Gastroesophageal sphincter (tissue), 4 donors: Measurements from ENCODE around the gene VTA1. TPM values are rescaled to one million over a fixed set of nuclear protein-coding genes. Genes with fewer than 3 reads are reported as not detected.

ENCODE experiments used
- ATAC-seq: fragments of 150-250 bp; one replicate; pipeline ENCODE4 v1.9.1; 2016; ENCODE audit warnings: mild to moderate bottlenecking, moderate library complexity
- H3K27ac ChIP-seq, 4 donors: fragments of 200-600 bp; sonication (generic) in 3 of 4; 1 replicate in 3 of 4; 2 replicates in 1 of 4; pipeline ENCODE4 v1.5.1; 2016 to 2019
- H3K27me3 ChIP-seq: fragments of 200-600 bp; sonication (generic); one replicate; pipeline ENCODE4 v1.5.1; 2019
- H3K36me3 ChIP-seq, 2 donors: fragments of 200-600 bp; sonication (generic); one replicate each; pipeline ENCODE4 v1.5.1; 2019; ENCODE audit warnings: control low read depth in 1 of 2
- H3K4me1 ChIP-seq, 3 donors: fragments of 200-600 bp; sonication (generic); 1 replicate in 2 of 3; 2 replicates in 1 of 3; pipeline ENCODE4 v1.5.1; 2016 to 2019; ENCODE audit warnings: control low read depth in 2 of 3
- H3K4me3 ChIP-seq, 2 donors: fragments of 200-600 bp; sonication (generic); one replicate each; pipeline ENCODE4 v1.5.1; 2019; ENCODE audit warnings: mild to moderate bottlenecking in 1 of 2, moderate library complexity in 1 of 2
- H3K9me3 ChIP-seq, 3 donors: fragments of 200-600 bp; sonication (generic); one replicate each; pipeline ENCODE4 v1.5.1; 2017 to 2019; ENCODE audit warnings: control low read depth in 2 of 3
- EP300 ChIP-seq: sonication (generic); formaldehyde crosslinking; IDR thresholded peaks from one replicate; pipeline ENCODE4 v1.6.1; 2017; ENCODE audit warnings: antibody characterized with exemption, mild to moderate bottlenecking
- POLR2A ChIP-seq, 2 donors: fragments of 450-650 bp; IDR thresholded peaks; one replicate each; pipeline ENCODE4 v1.6.1; 2017; ENCODE audit warnings: antibody characterized with exemption in 2 of 2, mild to moderate bottlenecking in 2 of 2, moderate library complexity in 1 of 2
- POLR2AphosphoS5 ChIP-seq: sonication (generic); formaldehyde crosslinking; IDR thresholded peaks from one replicate; pipeline ENCODE4 v1.6.1; 2017; ENCODE audit warnings: antibody characterized with exemption
- WGBS, 2 donors: methylation state at CpG; one replicate each; pipeline ENCODE4 v1.1.5; 2018; ENCODE audit warnings: low coverage in 1 of 2; 5-methylcytosine and 5-hydroxymethylcytosine counted together
- total RNA-seq, 4 donors: library from RNA; depleted of rRNA; stranded (reverse); fragments of >200 nt; gene quantifications; one replicate each; pipeline ENCODE4 v1.1.0, GENCODE V29; 2016
- TF ChIP-seq, protein P1 (sequence below), 4 experiments: fragments of 200-600 bp in 2 of 4; fragments of 450-650 bp in 2 of 4; sonication (generic) in 1 of 4; IDR thresholded peaks; one replicate each; pipeline ENCODE4 v1.5.1; 2017 to 2019; ENCODE audit warnings: antibody characterized with exemption in 4 of 4, mild to moderate bottlenecking in 2 of 4, moderate library complexity in 2 of 4

VTA1 gene
- total RNA-seq, 4 donors from 2014 or later, result 32.4 to 47.2 (median 37.4) TPM

DNA sequence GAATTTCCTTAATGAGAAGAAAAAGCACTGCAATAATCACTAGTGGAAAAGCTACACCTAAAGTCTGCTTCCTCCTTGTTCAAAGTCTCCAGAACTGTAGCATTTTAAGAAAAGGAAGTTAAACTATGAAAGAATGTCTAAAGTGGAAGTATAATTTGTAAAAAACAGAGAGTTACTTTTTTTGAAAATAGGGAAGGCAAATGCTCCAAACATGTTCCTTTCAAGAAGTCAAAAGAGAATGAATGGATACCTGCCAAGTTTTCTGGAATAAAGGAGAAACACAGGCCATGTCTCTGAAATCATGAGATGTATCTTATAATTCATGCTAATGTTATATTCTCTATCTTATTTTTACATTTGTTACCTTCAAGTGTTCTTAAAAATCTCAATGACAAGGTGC lies 94.0 kb downstream of the VTA1 start:
- no peak overlapping the region for H3K27ac ChIP-seq
- no peaks in the 10 kb centered on the region for H3K36me3 ChIP-seq
- H3K4me1 ChIP-seq, result no peaks in the 10 kb centered on the region
- no peaks in the 10 kb centered on the region for H3K27me3 ChIP-seq
- TF ChIP-seq POLR2AphosphoS5 (no peak), EP300 (no peak), POLR2A (IDR thresholded peaks at IDR 0.05) (no peak)
- TF ChIP-seq, protein P1, sequence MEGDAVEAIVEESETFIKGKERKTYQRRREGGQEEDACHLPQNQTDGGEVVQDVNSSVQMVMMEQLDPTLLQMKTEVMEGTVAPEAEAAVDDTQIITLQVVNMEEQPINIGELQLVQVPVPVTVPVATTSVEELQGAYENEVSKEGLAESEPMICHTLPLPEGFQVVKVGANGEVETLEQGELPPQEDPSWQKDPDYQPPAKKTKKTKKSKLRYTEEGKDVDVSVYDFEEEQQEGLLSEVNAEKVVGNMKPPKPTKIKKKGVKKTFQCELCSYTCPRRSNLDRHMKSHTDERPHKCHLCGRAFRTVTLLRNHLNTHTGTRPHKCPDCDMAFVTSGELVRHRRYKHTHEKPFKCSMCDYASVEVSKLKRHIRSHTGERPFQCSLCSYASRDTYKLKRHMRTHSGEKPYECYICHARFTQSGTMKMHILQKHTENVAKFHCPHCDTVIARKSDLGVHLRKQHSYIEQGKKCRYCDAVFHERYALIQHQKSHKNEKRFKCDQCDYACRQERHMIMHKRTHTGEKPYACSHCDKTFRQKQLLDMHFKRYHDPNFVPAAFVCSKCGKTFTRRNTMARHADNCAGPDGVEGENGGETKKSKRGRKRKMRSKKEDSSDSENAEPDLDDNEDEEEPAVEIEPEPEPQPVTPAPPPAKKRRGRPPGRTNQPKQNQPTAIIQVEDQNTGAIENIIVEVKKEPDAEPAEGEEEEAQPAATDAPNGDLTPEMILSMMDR (IDR thresholded peaks at IDR 0.05), result no peak
- H3K4me3 ChIP-seq, result no peak overlapping the region
- H3K9me3 ChIP-seq, result no peaks in the 10 kb centered on the region
- ATAC-seq, result no peak

DNA sequence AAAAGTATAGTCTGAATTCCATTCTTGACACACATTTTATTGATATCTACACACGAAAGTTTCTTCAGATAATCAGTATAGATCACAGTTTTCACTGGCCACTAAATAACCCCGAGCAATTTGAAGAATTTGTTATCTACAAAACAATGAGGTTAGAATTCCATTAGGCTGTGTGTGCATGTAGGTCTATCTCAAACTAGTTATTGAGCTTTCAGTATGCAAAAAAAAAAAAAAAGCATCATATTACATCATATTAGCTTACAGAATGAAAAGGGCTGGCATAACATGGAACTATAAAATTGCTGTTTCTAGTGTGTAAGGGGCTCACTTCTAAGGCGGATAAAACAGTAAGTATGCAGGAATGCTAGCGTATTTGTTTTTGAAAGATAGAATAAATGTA lies 95.2 kb downstream of the VTA1 start:
- H3K36me3 ChIP-seq, result no peaks in the 10 kb centered on the region
- no peaks in the 10 kb centered on the region for H3K4me1 ChIP-seq
- H3K27me3 ChIP-seq, result no peaks in the 10 kb centered on the region
- H3K4me3 ChIP-seq, result no peak overlapping the region
- H3K9me3 ChIP-seq, result no peaks in the 10 kb centered on the region
- TF ChIP-seq, protein P1 (IDR thresholded peaks at IDR 0.05), result no peak
- TF ChIP-seq POLR2A (IDR thresholded peaks at IDR 0.05), result no peak
- TF ChIP-seq POLR2AphosphoS5, result no peak
- no peak overlapping the region for H3K27ac ChIP-seq
- no peak for ATAC-seq
- WGBS, 2 donors, result 64 to 69% methylated on average over 4 of the region's 4 CpGs

DNA sequence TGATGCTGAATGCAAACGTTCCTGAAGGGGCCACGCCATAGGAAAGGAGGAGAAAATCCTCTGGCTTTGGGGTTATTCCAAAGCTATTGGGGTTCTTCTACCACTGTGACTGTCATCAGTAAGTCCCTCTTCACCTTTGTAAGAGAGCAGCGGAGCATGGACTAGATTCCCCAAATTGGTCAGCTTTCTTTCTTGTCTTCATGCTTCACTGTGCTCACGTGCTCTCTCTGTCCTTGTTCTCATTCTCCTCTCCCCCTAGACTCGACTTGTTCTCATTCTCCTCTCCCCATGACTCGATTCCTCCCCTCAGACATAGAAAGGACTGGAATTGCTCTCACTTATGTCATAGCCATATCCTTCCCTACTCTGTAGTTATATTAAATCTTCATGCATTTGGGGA lies 99.9 kb downstream of the VTA1 start:
- H3K27ac ChIP-seq, result no peak overlapping the region
- H3K4me1 ChIP-seq, result no peaks in the 10 kb centered on the region
- no peaks in the 10 kb centered on the region for H3K36me3 ChIP-seq
- no peak overlapping the region for H3K4me3 ChIP-seq
- H3K27me3 ChIP-seq, result no peaks in the 10 kb centered on the region
- H3K9me3 ChIP-seq, result no peaks in the 10 kb centered on the region
- TF ChIP-seq POLR2A (IDR thresholded peaks at IDR 0.05) (no peak), POLR2AphosphoS5 (no peak), EP300 (no peak)
- TF ChIP-seq, protein P1 (IDR thresholded peaks at IDR 0.05), result no peak
- 75 to 80% methylated on average over 1 to 4 of the region's 6 CpGs for WGBS, 2 donors
- ATAC-seq, result no peak

DNA sequence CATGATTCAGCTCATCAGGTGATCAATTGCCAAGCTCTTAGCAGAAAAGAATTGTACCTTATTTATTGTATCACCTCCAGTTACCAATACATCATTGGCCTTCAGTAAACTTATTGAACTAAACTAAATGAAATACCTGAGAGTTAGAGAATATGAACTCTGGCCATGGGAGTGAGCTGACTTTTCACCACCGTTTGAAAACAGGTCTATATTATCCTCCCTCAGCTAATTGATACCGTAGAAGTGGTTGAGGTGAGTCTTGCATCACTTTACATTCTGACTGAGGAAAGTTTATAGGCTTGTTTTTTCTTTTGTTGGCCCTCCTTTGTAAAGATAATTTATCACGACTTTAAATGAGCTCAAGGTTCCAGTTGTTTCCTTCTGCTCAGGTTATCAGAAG lies 102.2 kb downstream of the VTA1 start:
- ATAC-seq, result no peak
- H3K4me3 ChIP-seq, result no peak overlapping the region
- TF ChIP-seq, protein P1 (IDR thresholded peaks at IDR 0.05), result no peak
- TF ChIP-seq POLR2AphosphoS5 (no peak), EP300 (no peak), POLR2A (IDR thresholded peaks at IDR 0.05) (no peak)
- no peaks in the 10 kb centered on the region for H3K36me3 ChIP-seq
- H3K4me1 ChIP-seq, result no peaks in the 10 kb centered on the region
- H3K27ac ChIP-seq, result no peak overlapping the region
- WGBS, 2 donors, result 69 to 91% methylated on average over 3 of the region's 3 CpGs
- no peaks in the 10 kb centered on the region for H3K27me3 ChIP-seq
- no peaks in the 10 kb centered on the region for H3K9me3 ChIP-seq

DNA sequence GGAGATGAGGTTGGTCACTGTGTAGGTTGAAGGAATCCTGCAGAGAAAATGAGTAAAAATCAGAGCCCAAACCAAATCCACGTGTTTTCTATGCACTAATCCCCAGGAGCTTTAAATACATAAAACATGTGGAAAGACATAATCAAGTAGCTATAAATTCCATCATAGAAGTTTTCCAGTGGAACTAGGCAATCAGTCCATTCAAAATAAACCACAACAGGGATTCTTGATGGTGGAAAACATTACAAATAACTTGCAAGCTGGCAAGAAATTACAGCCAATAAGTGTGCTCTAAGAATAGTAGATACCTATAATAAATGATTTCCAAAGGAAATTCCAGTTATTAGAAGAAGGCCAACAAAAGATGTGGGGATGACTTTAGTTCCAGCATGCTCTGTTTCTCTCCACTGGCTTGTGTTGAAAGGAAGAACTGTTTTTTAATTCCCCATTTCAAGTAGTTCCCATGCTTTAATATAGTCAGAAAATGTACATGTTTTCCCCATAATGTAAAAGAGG lies 104.9 kb downstream of the VTA1 start:
- no peaks in the 10 kb centered on the region for H3K4me1 ChIP-seq
- TF ChIP-seq, protein P1 (IDR thresholded peaks at IDR 0.05), result no peak
- no peak for TF ChIP-seq EP300
- no peak for TF ChIP-seq POLR2A (IDR thresholded peaks at IDR 0.05)
- no peak for TF ChIP-seq POLR2AphosphoS5
- H3K4me3 ChIP-seq, result no peak overlapping the region
- 24 to 60% methylated on average over 1 of the region's 1 CpG for WGBS, 2 donors
- no peaks in the 10 kb centered on the region for H3K9me3 ChIP-seq
- no peaks in the 10 kb centered on the region for H3K27me3 ChIP-seq
- H3K36me3 ChIP-seq, result no peaks in the 10 kb centered on the region
- no peak overlapping the region for H3K27ac ChIP-seq
- ATAC-seq, result no peak
